DOHH2 (cell line): ENCODE results near the gene AP3B1.

Experiments used
- H3F3A ChIP-seq: fragments of 200-600 bp; sonication (generic), shearing (Covaris generic); 2 replicates; pipeline ENCODE4 v1.6.0; 2016; ENCODE audit warnings: antibody characterized with exemption, mild to moderate bottlenecking; ENCODE audit not compliant: control insufficient read depth, insufficient read depth
- H3K27ac ChIP-seq: fragments of 200-600 bp; sonication (generic); 2 replicates; pipeline ENCODE4 v1.5.1; 2014; ENCODE audit warnings: low read depth, mild to moderate bottlenecking, low read length, moderate library complexity
- H3K27me3 ChIP-seq: fragments of 200-600 bp; sonication (generic); 2 replicates; pipeline ENCODE4 v1.6.1; 2014; ENCODE audit warnings: mild to moderate bottlenecking, low read length, mixed read lengths; ENCODE audit not compliant: control insufficient read depth
- H3K36me3 ChIP-seq: fragments of 200-600 bp; sonication (generic); 2 replicates; pipeline ENCODE4 v1.6.1; 2014; ENCODE audit warnings: mild to moderate bottlenecking, low read length, moderate library complexity, mixed read lengths; ENCODE audit not compliant: control insufficient read depth
- H3K4me1 ChIP-seq: fragments of 200-600 bp; sonication (generic); 2 replicates; pipeline ENCODE4 v1.6.1; 2014; ENCODE audit warnings: mild to moderate bottlenecking, low read length, mixed read lengths; ENCODE audit not compliant: control insufficient read depth
- H3K4me2 ChIP-seq: fragments of 200-600 bp; sonication (generic); 2 replicates; pipeline ENCODE4 v1.6.0; 2014; ENCODE audit warnings: mild to moderate bottlenecking, low read length, moderate library complexity
- H3K4me3 ChIP-seq: fragments of 200-600 bp; sonication (generic); 2 replicates; pipeline ENCODE4 v1.5.1; 2014; ENCODE audit warnings: mild to moderate bottlenecking, low read length, mixed read lengths
- H3K79me2 ChIP-seq: fragments of 200-600 bp; sonication (generic); 2 replicates; pipeline ENCODE4 v1.6.1; 2014; ENCODE audit warnings: mild to moderate bottlenecking, low read length, mixed read lengths; ENCODE audit not compliant: control insufficient read depth
- H3K9me2 ChIP-seq: fragments of 200-600 bp; sonication (generic); replicated peaks from 2 replicates; pipeline ENCODE4 v1.6.1; 2014; ENCODE audit warnings: mild to moderate bottlenecking, low read length, mixed read lengths; ENCODE audit not compliant: control insufficient read depth
- H3K9me3 ChIP-seq: fragments of 200-600 bp; sonication (generic); 2 replicates; pipeline ENCODE4 v1.6.1; 2014; ENCODE audit warnings: antibody characterized with exemption, low read length, mixed read lengths; ENCODE audit not compliant: control insufficient read depth, insufficient read depth
- H4K20me1 ChIP-seq: fragments of 200-600 bp; sonication (generic); 2 replicates; pipeline ENCODE4 v1.6.0; 2014; ENCODE audit warnings: low read depth, mild to moderate bottlenecking, antibody characterized with exemption, low read length, moderate library complexity; ENCODE audit not compliant: control insufficient read depth, insufficient read depth
- CTCF ChIP-seq: fragments of 200-600 bp; sonication (generic); IDR thresholded peaks from one replicate; pipeline ENCODE4 v1.5.1; 2014; ENCODE audit warnings: antibody characterized with exemption, mild to moderate bottlenecking, low read depth, low read length; ENCODE audit not compliant: poor library complexity, severe bottlenecking
- EZH2phosphoT487 ChIP-seq: fragments of 200-600 bp; sonication (generic); IDR thresholded peaks from 2 replicates; pipeline ENCODE4 v1.6.1; 2017; ENCODE audit warnings: borderline replicate concordance, mild to moderate bottlenecking, antibody characterized with exemption, low read length, moderate library complexity, mixed read lengths

Gene AP3B1

GRCh38 chr5:78062645-78063044, 231.9 kb downstream of the AP3B1 start:
- no peak overlapping the region for H3K27ac ChIP-seq
- H3K9me3 ChIP-seq: no peaks in the 10 kb centered on the region
- TF ChIP-seq EZH2phosphoT487 (no peak), CTCF (no peak)
- no peaks in the 10 kb centered on the region for H3K36me3 ChIP-seq
- no peaks in the 10 kb centered on the region for H4K20me1 ChIP-seq
- no peaks in the 10 kb centered on the region for H3F3A ChIP-seq
- no peak overlapping the region for H3K4me2 ChIP-seq
- H3K4me1 ChIP-seq: peaks cover 7% of the 10 kb centered on the region; the same call in 1 of the 2 replicates
- no peaks in the 10 kb centered on the region for H3K27me3 ChIP-seq
- H3K79me2 ChIP-seq: no peaks in the 10 kb centered on the region
- no peaks in the 10 kb centered on the region for H3K9me2 ChIP-seq
- H3K4me3 ChIP-seq: no peak overlapping the region

- no peaks in the 10 kb centered on the region for H3K9me2 ChIP-seq
- H3F3A ChIP-seq: no peaks in the 10 kb centered on the region
- H3K4me2 ChIP-seq: no peak overlapping the region
- no peak for TF ChIP-seq EZH2phosphoT487
- no peak for TF ChIP-seq CTCF
- H4K20me1 ChIP-seq: no peaks in the 10 kb centered on the region
- H3K27ac ChIP-seq: no peak overlapping the region
- H3K9me3 ChIP-seq: no peaks in the 10 kb centered on the region
- H3K36me3 ChIP-seq: no peaks in the 10 kb centered on the region
- H3K4me1 ChIP-seq: peaks cover 7% of the 10 kb centered on the region; the same call in 1 of the 2 replicates
- H3K79me2 ChIP-seq: no peaks in the 10 kb centered on the region
- no peaks in the 10 kb centered on the region for H3K27me3 ChIP-seq
- H3K4me3 ChIP-seq: no peak overlapping the region
Measured at GRCh38 chr5:78060421-78060820, 234.1 kb downstream of the AP3B1 start.

- Histone ChIP-seq H3K27ac (no peak overlapping the region), H3K4me1 (peaks cover 7% of the 10 kb centered on the region; the same call in 1 of the 2 replicates), H3F3A (no peaks in the 10 kb centered on the region), H3K79me2 (no peaks in the 10 kb centered on the region), H3K36me3 (no peaks in the 10 kb centered on the region), H3K9me3 (no peaks in the 10 kb centered on the region), H3K27me3 (no peaks in the 10 kb centered on the region), H3K4me2 (no peak overlapping the region), H3K4me3 (no peak overlapping the region), H3K9me2 (no peaks in the 10 kb centered on the region), H4K20me1 (no peaks in the 10 kb centered on the region)
- no peak for TF ChIP-seq CTCF
- TF ChIP-seq EZH2phosphoT487: no peak
Measured at GRCh38 chr5:78058625-78059024, 235.9 kb downstream of the AP3B1 start.
